ENCODE data around the gene SEMA6A.

SEMA6A gene

DNA sequence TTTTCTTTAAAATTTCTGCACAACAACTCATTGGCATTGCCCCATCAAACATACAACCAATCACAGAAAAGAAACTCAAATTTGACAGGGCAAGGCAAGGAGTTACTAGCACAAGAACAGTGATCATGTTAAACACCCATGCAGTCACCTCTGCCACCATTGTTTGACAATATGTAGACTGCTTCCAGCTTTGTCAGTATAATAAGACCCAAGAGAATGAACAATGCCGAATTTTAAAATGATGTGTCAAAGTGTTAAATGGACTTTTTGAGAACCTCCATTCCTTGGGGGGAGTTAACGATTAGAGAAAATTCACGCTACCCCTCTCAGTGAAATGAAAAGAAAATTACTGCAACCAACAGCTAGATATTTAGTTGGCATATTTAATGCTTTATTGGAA is 109.2 kb downstream of the SEMA6A start:
- DNase-seq (ENCODE audit: low read depth) = no peak

DNA sequence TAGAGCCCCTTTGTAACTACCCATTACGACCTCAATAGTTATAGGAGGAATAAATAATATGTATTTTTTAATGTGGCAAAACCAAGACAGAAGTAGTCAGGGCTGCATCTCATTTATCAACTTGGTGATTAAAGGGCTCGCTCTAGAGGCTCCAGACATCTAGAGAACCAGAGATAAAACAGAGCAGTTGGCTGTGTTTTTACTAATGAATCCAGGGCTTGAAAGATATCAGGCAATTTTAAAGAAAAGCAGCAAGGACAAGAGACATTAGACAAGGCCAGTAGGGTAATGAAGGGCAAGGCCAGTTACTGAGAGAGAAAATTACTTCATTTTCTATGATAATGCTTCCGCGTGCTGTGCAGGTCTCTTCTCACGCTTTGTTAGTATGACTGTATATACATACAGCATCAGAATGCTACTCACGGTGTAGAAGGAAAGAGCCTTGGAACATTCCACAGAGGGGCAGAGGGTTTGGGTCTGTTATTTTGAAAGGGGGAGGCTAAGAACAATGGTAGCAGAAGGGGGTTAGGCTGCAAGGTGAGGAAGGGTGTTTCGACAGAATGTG is 110.4 kb downstream of the SEMA6A start:
- DNase-seq (ENCODE audit: low read depth) = no peak

DNA sequence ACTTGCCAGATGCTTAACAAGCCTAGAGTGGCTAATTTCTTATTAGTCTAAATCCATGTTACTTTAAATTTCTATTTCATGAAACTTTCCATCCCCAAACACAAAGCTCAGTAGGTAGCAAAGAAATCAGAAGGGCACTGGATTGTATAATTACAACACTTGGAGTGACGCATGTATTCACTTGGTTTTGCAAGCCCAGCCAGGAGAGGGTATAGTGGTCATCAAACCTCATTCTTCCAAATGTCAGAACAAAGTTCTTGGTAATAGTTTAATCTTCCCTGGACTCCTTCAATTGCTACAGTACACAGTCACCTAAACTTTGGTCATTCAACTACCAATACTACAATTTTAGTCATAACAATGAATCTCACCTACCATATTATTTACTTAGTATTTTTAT is 112.1 kb downstream of the SEMA6A start:
- no peak for DNase-seq (ENCODE audit: low read depth)

DNA sequence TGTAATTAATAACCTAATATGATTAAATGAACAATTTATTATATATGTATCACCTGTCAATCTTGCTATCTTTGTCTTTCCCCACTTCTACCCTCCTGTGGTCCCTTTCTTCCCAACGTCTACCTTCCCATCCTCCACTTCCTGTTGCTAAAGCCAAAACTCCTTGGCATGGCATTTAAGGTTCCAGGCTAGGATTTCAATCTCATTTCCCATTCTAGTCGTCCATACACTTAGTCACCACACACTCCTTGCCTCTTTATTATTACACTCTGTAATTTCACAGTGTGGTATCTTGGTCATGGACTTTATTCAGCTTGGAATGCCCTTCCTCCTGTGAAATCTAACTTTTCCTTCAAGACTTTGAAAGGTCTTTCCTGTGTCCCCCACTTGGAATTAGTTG is 115.3 kb downstream of the SEMA6A start:
- DNase-seq (ENCODE audit: low read depth) = no peak

DNA sequence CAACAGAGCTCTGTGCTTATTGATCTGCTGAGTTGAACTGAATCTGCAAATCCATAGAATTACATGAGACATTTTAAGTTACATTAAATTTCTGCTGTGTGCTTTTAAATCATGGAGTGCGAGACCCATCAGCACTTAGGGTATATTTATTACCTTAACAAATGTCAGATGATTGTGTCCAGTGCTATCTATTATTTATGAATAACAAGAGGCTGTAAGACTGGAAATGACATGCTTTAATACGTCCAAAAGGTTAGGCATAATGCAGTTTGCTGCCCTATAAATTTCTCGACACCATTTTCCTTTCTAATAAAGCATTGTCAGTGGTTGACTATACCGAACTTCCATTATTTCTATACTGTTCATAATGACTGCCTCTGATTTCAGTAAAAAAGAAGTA is 117.6 kb downstream of the SEMA6A start:
- DNase-seq (ENCODE audit: low read depth) = no peak

DNA sequence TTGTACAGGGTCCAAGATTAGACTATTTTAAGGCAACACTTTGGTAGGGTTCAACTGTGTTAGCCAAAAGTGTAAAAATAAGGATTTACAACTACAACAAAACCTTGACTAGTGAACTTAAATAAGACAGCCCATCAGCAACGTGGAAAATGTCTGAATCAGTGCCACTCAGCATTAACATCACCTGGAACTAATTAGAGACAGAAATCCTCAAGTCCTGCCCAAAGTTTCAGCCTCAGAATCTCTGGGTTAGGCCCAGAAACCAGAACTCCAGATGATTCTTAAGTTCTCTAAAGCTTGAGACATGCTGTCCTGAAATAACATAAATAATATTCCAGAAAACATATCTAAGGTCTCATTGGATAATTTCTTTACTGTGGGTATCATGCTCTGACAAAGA is 118.6 kb downstream of the SEMA6A start:
- no peak for DNase-seq (ENCODE audit: low read depth)

DNA sequence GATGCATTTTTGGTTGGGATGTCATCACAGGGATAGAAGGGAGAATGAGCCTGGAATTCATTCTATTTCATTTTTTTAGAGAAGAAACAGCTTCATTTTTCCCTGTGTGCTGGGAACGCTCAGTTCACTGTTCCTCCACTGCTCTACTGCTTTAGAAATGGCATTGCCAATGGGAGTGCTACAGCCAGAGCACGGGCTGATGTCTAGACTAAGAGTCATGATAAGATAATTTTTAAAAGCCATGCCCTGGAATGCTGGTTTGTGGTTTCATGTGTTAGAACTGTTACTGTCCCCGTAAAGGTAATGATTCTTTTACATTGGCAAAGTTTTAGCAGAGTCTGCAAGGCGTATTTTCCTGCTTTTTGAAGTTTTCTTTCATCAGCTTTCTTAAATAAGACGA is 119.6 kb downstream of the SEMA6A start:
- no peak for DNase-seq (ENCODE audit: low read depth)

DNA sequence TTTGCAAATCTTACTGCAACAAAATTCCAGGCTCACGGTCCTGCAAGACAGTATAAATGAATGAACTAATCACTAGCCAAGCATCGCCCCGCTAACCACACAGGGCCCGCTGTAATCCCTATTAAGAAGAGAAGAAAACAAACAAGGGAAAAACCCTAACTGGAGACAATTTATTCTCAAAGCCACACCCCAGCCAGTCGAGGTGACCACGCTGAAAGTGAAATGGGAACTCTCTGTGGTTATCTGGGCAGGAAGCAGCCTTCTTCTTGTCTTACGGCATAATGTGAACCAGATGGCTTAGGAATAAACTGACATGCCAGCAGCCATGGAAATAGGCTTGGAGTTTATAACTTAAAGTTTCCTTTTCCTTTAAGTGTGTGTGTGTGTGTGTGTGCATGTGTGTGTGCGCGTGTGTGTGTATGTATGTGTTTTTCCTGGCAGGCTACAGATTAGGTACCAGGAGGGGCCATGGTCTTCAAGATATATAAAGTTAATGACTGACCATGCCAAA is 120.2 kb downstream of the SEMA6A start:
- DNase-seq (ENCODE audit: low read depth) = no peak

DNA sequence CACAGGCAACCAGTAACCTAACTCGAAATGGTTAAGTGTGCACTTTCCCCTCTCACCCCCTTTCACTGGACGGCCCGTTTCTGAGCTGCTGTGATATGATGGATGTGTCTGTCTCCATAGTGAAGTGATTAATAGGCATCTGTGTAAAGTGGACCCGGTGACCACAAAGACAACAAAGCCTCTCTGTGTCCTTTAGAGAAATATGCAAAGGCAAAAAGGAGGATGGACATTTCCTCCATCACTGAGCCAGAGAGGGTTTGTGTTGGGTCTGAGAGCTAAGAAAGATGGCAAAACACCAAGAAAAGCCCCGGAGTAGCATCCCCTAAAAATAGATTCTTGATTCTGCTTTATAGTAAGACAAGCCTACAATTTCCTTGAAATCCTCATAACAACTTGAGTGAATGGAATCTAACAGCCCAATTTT is 120.6 kb downstream of the SEMA6A start:
- no peak for DNase-seq (ENCODE audit: low read depth)

DNA sequence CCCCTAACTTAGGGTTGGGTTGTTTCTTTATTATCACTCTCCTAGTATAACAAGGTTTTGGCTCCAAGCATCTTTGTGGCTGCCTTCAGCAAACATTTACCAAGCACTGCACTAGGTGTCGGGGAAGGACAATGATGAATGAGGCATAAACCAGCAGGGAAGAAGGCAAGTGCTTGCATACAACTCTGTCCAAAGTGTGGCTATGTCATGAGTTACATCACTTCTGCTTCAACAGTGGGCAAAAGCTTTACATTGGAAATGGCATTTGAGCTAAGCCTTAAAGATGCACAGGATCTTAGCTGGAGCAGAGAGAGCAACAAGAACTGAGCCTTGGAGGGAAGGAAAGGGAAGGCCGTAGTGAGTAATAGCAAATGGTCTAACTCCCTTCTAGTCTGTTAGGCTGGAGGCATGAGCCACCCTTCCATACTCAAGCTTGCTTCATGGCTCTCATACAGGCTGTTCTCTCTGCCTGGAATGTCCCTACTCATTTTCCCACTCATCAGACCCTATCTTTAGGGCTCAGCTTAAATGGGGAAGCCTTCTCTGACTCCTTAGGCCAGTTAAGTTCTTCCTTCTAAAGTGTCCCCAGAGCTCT is 121.8 kb downstream of the SEMA6A start:
- no peak for DNase-seq (ENCODE audit: low read depth)

DNA sequence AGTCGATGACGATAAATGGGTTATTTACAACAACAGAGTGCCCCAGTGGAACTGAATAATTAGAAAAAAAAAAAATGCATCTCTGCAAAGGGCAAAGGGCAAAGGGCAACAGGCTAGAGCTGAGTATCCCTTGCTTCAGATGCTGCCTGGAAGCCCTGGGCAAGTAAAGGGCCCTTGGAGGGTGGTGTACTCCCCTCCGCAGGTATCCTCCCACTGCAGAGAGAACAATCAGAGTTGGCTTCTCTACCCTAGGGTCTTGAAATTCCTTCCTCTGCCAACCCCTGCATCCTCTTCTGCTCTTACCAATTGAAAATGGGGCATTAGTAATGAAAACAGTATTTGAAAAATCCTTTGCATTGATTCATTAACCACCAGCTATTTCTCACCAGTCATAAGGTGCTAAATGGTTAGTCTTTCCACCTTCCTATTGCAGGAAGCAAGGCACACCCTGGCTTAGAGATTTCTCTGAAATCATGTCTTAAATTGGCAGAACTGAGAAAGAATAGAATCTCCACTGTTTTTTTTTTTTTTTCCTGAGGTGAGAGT is 122.6 kb downstream of the SEMA6A start:
- DNase-seq (ENCODE audit: low read depth) = no peak

DNA sequence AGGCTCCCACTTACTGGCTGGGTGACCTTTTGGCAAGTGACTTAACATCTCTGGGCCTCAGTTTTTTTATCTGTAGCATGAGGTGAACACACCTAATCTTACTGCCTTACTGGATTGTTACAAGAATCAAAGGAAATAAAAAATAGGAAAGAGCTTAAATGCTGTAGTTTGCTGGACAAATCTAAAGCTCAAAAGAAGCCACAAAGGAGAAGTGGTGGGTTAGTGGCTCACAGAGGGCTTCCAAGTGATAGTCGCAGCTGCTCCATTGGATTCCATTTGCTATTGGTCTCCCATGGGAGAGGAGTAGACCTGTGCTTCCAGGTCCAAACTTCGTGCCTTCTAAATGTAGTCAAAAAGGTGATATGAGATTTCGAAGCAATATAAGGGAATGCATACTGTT is 123.6 kb downstream of the SEMA6A start:
- DNase-seq (ENCODE audit: low read depth) = no peak

DNA sequence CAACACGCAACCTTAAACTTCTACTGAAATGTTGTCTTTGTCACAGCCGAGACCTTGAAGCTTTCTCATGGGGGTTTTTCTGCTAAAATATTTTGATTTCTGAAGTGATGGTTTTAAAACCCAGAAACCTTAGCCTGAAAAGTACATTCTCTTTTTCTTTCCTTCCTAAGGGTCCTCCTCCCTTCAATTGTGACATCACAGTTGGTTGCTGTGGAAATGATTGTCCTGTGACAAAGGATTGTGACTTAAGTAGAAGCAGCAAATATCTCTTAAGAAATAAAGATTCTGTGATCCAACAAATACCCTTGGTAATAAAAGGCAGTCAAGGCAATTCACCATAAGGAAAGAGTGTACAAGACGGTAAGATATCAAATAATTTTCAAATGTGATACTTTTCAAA is 125.2 kb downstream of the SEMA6A start:
- no peak for DNase-seq (ENCODE audit: low read depth)

DNA sequence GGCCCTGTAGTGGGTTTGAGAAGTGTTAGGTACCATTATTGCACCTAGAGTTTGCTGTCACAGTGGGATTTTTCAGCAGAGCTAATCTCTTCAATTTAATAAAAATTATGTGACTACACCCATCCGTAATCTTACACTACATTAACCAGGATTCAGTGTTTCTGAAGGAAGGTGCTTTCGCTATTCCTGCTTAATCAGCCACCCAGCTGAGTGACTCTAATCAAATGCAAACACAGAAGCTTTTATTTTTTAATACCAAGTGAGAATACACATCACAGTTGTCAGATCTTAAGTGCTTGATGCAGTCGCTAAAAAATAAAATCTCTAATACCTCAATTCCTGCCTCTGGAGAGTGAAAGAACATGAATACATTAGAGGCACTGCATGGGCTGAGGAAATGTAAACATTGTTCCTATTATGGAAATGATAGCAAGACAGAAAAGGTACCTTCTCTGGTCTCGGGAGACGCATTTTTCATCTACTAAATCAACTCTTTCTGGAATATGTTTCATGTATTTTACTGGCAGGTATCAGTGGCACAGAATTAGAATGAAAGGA is 125.7 kb downstream of the SEMA6A start:
- no peak for DNase-seq (ENCODE audit: low read depth)

DNA sequence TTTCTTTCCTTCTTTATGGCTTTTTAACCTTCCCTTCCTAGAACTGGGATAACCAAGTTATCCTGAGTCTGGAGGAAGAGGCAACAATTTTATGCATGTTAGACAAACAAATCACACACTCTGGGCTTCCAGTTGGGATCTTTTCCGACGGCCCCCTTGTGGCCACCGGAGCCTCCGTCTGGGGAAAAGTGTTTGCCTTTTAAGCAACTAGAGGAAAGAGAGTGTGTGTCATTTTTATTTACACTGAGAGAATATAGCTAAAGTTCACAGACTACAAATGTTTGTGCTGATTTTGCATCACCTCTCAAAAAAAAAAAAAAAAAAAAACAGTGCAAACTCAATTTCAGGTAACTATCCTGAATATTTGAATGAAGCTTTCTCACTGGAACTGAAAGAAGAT is 126.2 kb downstream of the SEMA6A start:
- DNase-seq (ENCODE audit: low read depth) = no peak

DNA sequence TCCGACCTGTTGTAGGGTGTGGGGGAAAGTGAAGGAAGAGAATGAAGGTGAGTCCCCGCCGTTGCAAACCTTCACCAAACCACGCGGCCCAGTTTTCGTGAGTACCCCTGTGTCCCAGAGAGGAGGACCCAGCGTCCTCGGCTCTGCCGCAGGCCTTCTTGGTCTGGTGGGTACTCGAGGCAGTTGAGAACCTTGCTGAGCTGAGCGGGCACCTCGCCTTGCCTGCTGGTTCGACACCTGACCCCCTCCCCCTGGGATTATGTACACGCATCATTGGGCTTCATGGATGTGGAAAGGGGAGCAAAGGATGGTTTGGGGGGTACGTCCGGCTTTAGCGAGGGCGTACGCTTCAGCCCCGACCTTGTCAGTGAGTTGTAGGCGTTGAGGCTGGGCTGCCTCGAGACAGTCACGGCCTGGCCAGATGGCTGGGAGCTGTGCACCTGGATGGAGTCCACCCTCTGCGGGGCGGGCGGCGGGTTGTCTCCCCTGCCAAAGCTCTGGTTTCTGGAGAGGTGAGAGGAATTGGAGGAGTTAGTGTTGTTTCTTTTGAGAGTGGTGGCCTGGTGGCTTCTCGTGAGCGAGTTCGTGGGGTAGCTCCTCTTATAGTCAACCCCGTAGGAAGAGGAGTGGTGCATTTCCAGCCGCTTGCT is 128.1 kb downstream of the SEMA6A start:
- no peak for DNase-seq (ENCODE audit: low read depth)

DNA sequence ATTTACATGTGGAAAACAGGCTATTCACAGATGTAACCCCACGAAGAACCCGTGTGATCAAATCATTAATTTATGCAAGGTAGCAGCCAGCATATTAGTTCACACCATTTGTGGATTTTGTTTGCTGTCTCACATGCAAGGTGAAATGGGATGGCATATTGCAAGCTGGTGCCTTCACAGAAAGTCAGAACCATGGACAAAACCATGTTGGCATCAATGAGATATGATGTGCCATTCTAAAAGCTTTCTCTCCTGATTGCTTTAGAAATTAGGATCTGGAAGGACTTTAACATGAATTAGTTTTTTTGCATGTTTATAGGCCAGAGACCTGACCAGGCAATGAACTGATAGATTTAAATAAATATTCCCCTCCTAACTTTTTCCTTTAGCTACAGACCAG is 129.3 kb downstream of the SEMA6A start:
- no peak for DNase-seq (ENCODE audit: low read depth)

DNA sequence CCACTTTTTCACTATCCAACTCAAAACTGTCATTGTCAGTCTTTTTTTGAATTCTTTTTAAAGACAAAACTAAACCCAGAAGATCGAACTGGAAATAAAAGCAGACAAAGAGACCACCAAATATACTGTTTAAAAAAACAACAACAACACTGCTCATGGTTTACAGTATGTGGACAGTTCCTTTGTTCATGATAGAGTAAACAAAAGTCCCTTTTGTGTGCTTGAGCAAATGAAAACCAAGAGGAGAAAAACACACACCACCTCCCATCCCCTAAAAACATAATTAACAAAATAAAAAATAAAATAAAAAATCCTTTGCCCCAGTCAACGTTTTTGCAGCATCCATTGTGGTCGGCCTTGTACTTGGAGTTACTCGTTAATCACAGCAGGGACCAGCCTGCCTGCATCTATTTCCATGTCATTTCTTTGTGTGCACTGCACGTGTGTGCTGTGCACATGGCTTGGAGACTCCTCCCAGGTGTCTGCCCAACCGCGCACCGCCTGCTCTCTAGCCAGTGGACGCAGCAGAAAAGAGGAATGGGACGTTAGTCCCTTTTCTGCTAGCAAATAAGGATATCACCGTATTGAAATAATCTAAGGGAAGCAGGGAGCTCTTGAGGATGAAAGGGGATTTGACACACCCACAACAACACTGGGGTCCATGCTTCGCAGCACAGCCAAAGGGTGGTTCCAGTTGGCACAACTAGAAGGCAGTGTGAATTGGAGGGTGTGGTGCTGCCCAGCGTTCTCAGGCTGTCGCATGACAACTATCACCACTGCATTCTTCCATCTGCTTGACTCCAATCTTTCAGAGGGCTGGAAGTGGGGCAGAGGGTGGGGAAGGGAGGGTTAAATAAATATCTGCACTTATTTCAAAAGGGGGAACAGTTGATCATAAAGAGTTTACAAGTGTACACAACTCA is 130.0 kb downstream of the SEMA6A start:
- DNase-seq (ENCODE audit: low read depth) = no peak

DNA sequence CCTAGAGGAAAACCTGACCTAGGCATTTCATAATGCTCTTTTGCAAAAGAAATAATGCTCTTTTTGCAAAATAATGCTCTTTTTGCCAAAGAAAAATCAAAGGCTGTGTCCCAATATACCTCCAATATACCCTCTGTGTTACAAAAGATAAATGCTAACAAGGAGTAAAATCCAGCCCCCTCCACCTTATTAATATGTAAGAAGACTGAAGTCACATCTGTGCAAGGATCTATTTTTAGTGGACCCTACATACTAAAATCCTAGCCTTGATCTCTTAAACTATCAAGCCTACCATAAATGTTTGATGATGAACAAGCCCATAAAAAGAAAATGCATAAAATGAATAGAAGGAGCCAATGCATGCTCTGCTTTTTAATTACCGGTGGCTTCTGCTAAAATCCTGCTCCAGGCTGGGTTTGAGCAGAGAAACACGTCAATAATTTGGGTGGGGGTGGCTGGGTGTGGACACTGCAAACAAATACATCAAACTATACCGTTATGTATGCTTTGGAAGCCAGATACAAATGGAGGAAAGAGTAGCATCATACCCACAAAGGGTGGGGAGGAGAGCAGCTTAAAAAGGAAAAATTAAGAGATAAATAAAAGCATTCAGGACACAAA is 131.6 kb downstream of the SEMA6A start:
- DNase-seq (ENCODE audit: low read depth) = no peak

DNA sequence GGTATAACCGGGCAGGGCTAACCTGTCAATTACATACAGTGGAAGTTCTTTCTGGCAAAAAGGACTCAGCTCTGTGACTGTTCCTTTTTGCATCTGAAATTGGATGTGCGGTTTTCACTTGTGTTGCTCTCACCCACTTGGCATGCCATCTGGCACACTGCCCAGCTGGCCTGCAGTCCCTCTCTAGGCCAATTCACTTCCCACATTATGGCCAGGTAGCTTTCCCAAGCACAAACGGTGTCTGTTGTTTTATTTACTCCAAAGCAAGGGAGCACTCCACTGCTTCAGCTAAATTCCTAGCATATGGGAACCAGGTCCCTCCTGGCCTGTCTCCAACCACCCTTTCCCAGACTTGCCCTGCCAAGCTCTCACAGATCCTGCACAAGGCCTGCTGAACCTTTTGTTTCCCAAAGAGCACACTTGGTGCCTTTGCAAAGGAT is 132.5 kb downstream of the SEMA6A start:
- no peak for DNase-seq (ENCODE audit: low read depth)

DNA sequence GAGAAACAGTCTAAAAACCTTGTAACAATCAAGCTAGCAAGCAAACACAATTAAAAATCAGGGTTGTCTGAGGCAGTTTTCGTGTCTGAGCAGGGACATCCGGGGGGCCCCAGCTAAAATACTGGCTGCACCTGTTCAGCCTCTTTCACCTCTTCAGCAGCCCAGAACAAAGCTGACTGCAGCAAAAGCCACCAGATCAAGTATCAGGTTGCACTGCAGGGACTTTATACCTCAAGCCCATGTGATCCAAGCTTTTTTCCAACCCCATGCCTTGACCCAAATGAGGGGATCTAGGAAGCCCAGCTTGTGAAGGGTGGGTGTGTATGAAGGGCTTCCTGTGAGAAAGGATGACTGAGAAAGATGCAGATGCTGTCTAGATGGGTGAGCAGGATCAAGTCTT is 133.4 kb downstream of the SEMA6A start:
- no peak for DNase-seq (ENCODE audit: low read depth)
